Measurements from ENCODE around the gene RAB3GAP2.
"Not testable (repeated sequence)": the region's sequence is repeated elsewhere in the genome, so short reads cannot be mapped to it uniquely, and the experiment has no call there.

Gene RAB3GAP2

GRCh38 chr1:220135755-220136154, 136.5 kb downstream of the RAB3GAP2 start:
- DNase-seq (ENCODE audit: low read depth) = no peak

- DNase-seq (ENCODE audit: low read depth) = no peak
Measured at GRCh38 chr1:220129479-220130210, 142.6 kb downstream of the RAB3GAP2 start.

- DNase-seq (ENCODE audit: low read depth) = no peak
Measured at GRCh38 chr1:220127076-220127475, 145.2 kb downstream of the RAB3GAP2 start.

GRCh38 chr1:220124542-220124941, 147.7 kb downstream of the RAB3GAP2 start:
- no peak for DNase-seq (ENCODE audit: low read depth)

GRCh38 chr1:220123889-220124288, 148.4 kb downstream of the RAB3GAP2 start:
- no peak for DNase-seq (ENCODE audit: low read depth)

- DNase-seq (ENCODE audit: low read depth) = no peak
Measured at GRCh38 chr1:220123066-220123465, 149.2 kb downstream of the RAB3GAP2 start.

- no peak for DNase-seq (ENCODE audit: low read depth)
Measured at GRCh38 chr1:220121791-220122530, 150.3 kb downstream of the RAB3GAP2 start.

- no peak for DNase-seq (ENCODE audit: low read depth)
Measured at GRCh38 chr1:220119043-220119512, 153.2 kb downstream of the RAB3GAP2 start.

- DNase-seq (ENCODE audit: low read depth) = no peak
Measured at GRCh38 chr1:220113136-220113695, 159.0 kb downstream of the RAB3GAP2 start.

- not testable (repeated sequence) for DNase-seq (ENCODE audit: low read depth)
Measured at GRCh38 chr1:220112600-220112999, 159.7 kb downstream of the RAB3GAP2 start.

GRCh38 chr1:220110473-220110872, 161.8 kb downstream of the RAB3GAP2 start:
- not testable (repeated sequence) for DNase-seq (ENCODE audit: low read depth)

- no peak for DNase-seq (ENCODE audit: low read depth)
Measured at GRCh38 chr1:220099826-220100225, 172.4 kb downstream of the RAB3GAP2 start.

Data from stimulated activated CD8-positive, alpha-beta memory T cell treated with anti-CD3 and anti-CD28 coated beads, Interleukin-12 subunit alpha, Interleukin-12 subunit beta, amount 100 ng/mL, for 4 hours (primary cell).